K562 (cell line): Measurements from ENCODE around the gene FOSL1. TPM values are rescaled to one million over a fixed set of nuclear protein-coding genes. Genes with fewer than 3 reads are reported as not detected.

ENCODE experiments used
- EP300 ChIP-seq: IDR thresholded peaks from 2 replicates; pipeline ENCODE4 v1.6.1; 2012; ENCODE audit warnings: low read length, improper control_type of control experiment
- HCFC1 ChIP-seq: IDR thresholded peaks from 2 replicates; pipeline ENCODE4 v1.6.1; 2012; ENCODE audit warnings: low read depth, low read length, improper control_type of control experiment
- HDAC2 ChIP-seq: fragments of 450-650 bp; IDR thresholded peaks from 2 replicates; pipeline ENCODE4 v1.6.1; 2016; ENCODE audit warnings: mild to moderate bottlenecking
- MCM5 ChIP-seq: fragments of 450-650 bp; IDR thresholded peaks from 2 replicates; pipeline ENCODE4 v1.6.1; 2016; ENCODE audit warnings: low read depth
- POLR2A ChIP-seq: fragments of 450-650 bp; conservative IDR thresholded peaks from 2 replicates; pipeline ENCODE4 v1.6.1; 2016
- POLR2G ChIP-seq: fragments of 200-400 bp; formaldehyde crosslinking; IDR thresholded peaks from 2 replicates; pipeline ENCODE4 v1.6.1; 2017; ENCODE audit warnings: low read depth, mild to moderate bottlenecking, antibody characterized with exemption, low read length, moderate library complexity
- RAD21 ChIP-seq, 2 experiments: fragments of 250-450 bp in 1 of 2; fragments of 450-650 bp in 1 of 2; sonication (Bioruptor Pico) in 1 of 2; formaldehyde crosslinking in 1 of 2; IDR thresholded peaks in 1 of 2; conservative IDR thresholded peaks in 1 of 2; 2 replicates each; pipeline versions ENCODE4 v1.4.0 to v1.8.0; 2020 to 2022; ENCODE audit warnings: mild to moderate bottlenecking in 2 of 2, moderate library complexity in 1 of 2
- RBM22 ChIP-seq: fragments of 200-400 bp; formaldehyde crosslinking; IDR thresholded peaks from 2 replicates; pipeline ENCODE4 v1.6.1; 2018; ENCODE audit warnings: low read length, low read depth; ENCODE audit not compliant: poor library complexity, severe bottlenecking
- RFX1 ChIP-seq: fragments of 450-650 bp; IDR thresholded peaks from 2 replicates; pipeline ENCODE4 v1.6.1; 2016; ENCODE audit warnings: mild to moderate bottlenecking, moderate library complexity
- SIX5 ChIP-seq, 2 experiments: IDR thresholded peaks; 2 replicates each; pipeline ENCODE4 v1.6.1; 2011; ENCODE audit warnings: low read length in 2 of 2, borderline replicate concordance in 1 of 2, low read depth in 1 of 2, mild to moderate bottlenecking in 1 of 2, moderate library complexity in 1 of 2; ENCODE audit not compliant: insufficient read depth in 1 of 2
- SUPT5H ChIP-seq: fragments of 450-650 bp; IDR thresholded peaks from 2 replicates; pipeline ENCODE4 v1.6.1; 2016
- ZNF696 ChIP-seq: fragments of 250-450 bp; sonication (Bioruptor Pico); conservative IDR thresholded peaks from 2 replicates; pipeline ENCODE4 v1.4.0; 2020; ENCODE audit warnings: mild to moderate bottlenecking, moderate library complexity
- polyA plus RNA-seq, 8 experiments: library from polyadenylated mRNA; depleted of rRNA in 4 of 8; stranded (reverse) in 5 of 8; unstranded in 3 of 8; fragments of >200 nt; fragmentation: Nextera tagmentation in 2 of 8; fragmentation: Illumina TruSeq in 1 of 8; extraction: Ambion mirVana in 2 of 8; extraction: Trizol in 1 of 8; gene quantifications; 2 replicates each; pipeline versions ENCODE4 v1.2.1 to v1.2.3, GENCODE V29; 2011 to 2014; ENCODE audit warnings: inconsistent platforms in 1 of 8, missing spikeins in 1 of 8
- total RNA-seq, 7 experiments: library from RNA; depleted of rRNA in 6 of 7; stranded (reverse); fragments of >200 nt in 6 of 7; fragmentation: Illumina TruSeq in 2 of 7; extraction: Trizol in 2 of 7; gene quantifications; 2 replicates each; pipeline versions ENCODE4 v1.2.1 to v1.2.3, GENCODE V29; 2011 to 2021; ENCODE audit warnings: low replicate concordance in 1 of 7
- TF ChIP-seq, protein P1 (sequence below): fragments of 250-450 bp; sonication (Bioruptor Pico); IDR thresholded peaks from 2 replicates; pipeline ENCODE4 v1.9.0; 2021; ENCODE audit warnings: mild to moderate bottlenecking, inconsistent platforms
- TF ChIP-seq, protein P2 (sequence below), 2 experiments: fragments of 450-650 bp; IDR thresholded peaks; 2 replicates each; pipeline ENCODE4 v1.6.1; 2016
- TF ChIP-seq, protein P3 (sequence below): fragments of 450-650 bp; IDR thresholded peaks from 2 replicates; pipeline ENCODE4 v1.6.1; 2017; ENCODE audit warnings: mild to moderate bottlenecking, moderate library complexity

FOSL1 gene
- total and polyA plus RNA-seq, 9 of the 15 experiments (the other 6 are each of a cell fraction or from before 2014, with no cell fraction given): 3.5 to 39.6 (median 10.0) TPM

DNA sequence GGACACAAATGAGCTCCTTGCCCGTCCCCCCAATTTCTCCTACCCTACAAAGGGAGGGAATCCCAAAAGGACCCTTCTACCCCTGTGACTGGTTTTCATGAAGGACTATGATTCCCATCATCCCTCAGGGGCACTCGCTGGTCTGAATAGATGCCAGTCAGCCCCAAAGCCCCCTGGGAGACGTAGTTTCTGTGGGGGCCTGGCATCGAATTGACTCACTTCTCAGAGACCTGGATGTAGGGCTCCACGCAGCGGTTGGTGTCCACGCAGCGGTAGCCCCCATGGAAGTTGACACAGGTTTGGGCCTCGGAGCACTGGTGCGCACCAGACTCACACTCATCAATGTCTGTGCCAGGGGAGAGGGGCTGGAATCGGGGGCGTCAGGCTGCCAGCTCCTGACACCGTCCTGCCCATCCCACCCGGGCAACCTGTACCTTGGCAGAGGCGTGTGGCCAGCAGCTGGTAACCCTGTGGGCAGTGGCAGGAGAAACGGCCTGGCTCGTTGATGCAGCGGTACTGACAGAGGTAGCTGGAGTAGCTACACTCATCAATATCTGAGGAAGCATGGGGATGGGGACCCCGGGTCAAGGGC lies 32.0 kb downstream of the FOSL1 start (continued):
- TF ChIP-seq, protein P1, sequence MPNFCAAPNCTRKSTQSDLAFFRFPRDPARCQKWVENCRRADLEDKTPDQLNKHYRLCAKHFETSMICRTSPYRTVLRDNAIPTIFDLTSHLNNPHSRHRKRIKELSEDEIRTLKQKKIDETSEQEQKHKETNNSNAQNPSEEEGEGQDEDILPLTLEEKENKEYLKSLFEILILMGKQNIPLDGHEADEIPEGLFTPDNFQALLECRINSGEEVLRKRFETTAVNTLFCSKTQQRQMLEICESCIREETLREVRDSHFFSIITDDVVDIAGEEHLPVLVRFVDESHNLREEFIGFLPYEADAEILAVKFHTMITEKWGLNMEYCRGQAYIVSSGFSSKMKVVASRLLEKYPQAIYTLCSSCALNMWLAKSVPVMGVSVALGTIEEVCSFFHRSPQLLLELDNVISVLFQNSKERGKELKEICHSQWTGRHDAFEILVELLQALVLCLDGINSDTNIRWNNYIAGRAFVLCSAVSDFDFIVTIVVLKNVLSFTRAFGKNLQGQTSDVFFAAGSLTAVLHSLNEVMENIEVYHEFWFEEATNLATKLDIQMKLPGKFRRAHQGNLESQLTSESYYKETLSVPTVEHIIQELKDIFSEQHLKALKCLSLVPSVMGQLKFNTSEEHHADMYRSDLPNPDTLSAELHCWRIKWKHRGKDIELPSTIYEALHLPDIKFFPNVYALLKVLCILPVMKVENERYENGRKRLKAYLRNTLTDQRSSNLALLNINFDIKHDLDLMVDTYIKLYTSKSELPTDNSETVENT (CRISPR knock-in tag): 0 out of 2 replicates have a peak, but pooled peaks have one; percentile 2
- TF ChIP-seq, protein P2, sequence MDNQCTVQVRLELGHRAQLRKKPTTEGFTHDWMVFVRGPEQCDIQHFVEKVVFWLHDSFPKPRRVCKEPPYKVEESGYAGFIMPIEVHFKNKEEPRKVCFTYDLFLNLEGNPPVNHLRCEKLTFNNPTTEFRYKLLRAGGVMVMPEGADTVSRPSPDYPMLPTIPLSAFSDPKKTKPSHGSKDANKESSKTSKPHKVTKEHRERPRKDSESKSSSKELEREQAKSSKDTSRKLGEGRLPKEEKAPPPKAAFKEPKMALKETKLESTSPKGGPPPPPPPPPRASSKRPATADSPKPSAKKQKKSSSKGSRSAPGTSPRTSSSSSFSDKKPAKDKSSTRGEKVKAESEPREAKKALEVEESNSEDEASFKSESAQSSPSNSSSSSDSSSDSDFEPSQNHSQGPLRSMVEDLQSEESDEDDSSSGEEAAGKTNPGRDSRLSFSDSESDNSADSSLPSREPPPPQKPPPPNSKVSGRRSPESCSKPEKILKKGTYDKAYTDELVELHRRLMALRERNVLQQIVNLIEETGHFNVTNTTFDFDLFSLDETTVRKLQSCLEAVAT (IDR thresholded peaks at IDR 0.05): no peak
- TF ChIP-seq HCFC1: peak; percentile 86
- peak; percentile 86 for TF ChIP-seq RBM22
- TF ChIP-seq MCM5: no peak
- no peak for TF ChIP-seq EP300
- peak; percentile 55 to 57; a peak in 2 of 4 replicates for TF ChIP-seq SIX5 (IDR thresholded peaks at IDR 0.05; ENCODE audit: borderline replicate concordance in 1 of 2, insufficient read depth in 1 of 2, low read depth in 1 of 2, low read length in 2 of 2)
- no peak for TF ChIP-seq RAD21 (CRISPR knock-in tag; conservative IDR thresholded peaks at IDR 0.05 in 1 of 2, IDR thresholded peaks at IDR 0.05 in 1 of 2)
- TF ChIP-seq, protein P3, sequence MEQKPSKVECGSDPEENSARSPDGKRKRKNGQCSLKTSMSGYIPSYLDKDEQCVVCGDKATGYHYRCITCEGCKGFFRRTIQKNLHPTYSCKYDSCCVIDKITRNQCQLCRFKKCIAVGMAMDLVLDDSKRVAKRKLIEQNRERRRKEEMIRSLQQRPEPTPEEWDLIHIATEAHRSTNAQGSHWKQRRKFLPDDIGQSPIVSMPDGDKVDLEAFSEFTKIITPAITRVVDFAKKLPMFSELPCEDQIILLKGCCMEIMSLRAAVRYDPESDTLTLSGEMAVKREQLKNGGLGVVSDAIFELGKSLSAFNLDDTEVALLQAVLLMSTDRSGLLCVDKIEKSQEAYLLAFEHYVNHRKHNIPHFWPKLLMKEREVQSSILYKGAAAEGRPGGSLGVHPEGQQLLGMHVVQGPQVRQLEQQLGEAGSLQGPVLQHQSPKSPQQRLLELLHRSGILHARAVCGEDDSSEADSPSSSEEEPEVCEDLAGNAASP: no peak
- TF ChIP-seq ZNF696: no peak
- 0 out of 2 replicates have a peak, but pooled peaks have one; percentile 17 for TF ChIP-seq SUPT5H
- peak; percentile 58 for TF ChIP-seq POLR2A
- peak; percentile 78 for TF ChIP-seq POLR2G
- TF ChIP-seq HDAC2: no peak
- TF ChIP-seq RFX1: no peak
